ENCODE measurements around the gene XAF1.
A peak's percentile ranks its signal among the peaks of the same experiment; 100 is the strongest.
"Not testable (repeated sequence)": the region's sequence is repeated elsewhere in the genome, so short reads cannot be mapped to it uniquely, and the experiment has no call there.

Gene XAF1
- 30.4 to 45.0 reads per million in 2 experiments for total RNA-seq

GRCh38 chr17:6755731-6756184 lies at the start of gene XAF1:
Gene XAF1, plus strand, starts transcription at chr17:6756046. Its CDS starts 33 bp downstream, at chr17:6756079.
- peak; percentile 13 for DNase-seq (ENCODE audit: low read depth)

- DNase-seq (ENCODE audit: low read depth), result no peak
These were observed 49.3 kb upstream of the XAF1 start for GRCh38 chr17:6706499-6706898.

GRCh38 chr17:6706996-6707395 lies 48.9 kb upstream of the XAF1 start:
- no peak for DNase-seq (ENCODE audit: low read depth)

DNA sequence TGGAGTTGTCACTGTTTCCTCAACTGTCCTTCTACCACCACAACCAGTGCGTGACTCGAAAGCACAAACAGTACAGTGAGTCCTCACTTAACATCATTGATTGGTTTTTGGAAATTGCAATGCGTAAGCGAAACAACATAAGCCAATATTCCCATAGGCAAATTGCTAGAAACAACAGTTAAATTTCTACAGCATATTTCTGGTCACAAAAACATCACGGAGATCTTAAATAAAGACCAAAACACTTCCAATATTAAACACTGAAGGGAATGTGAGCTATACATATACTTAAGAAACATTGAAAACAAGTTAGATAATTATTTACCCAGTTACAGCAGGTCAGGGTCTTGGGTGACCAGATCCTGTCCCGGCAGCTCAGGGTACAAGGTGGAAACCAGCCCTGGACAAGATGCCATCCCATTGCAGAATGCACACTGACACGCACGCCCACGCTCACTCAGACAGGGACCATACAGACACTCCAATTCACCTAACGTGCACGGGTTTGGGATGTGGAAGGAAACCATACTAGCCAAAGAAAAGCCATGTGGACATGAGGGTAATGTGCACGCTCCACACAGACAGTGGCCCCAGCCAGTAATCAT lies 47.4 kb upstream of the XAF1 start:
- DNase-seq (ENCODE audit: low read depth), result no peak

DNA sequence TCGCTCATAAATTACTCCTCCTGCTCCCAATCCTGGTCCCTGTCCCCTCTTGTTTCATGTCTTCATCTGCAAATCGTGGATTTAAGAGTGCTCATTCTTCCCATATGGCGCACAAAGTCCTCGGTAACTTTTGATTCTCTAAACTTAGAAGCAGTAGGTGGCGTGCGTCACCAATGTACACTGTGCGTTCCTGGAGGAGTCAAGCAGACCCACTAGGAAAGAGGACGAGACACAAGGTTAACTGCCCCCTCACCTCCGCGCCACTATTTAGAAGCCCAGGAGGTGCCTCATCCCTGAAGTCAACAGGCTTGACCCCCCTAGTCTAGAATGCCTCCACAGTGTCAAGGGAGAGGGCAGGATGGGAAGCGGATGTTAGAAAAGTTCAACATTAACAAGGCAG lies 45.5 kb upstream of the XAF1 start:
- DNase-seq (ENCODE audit: low read depth), result no peak

DNA sequence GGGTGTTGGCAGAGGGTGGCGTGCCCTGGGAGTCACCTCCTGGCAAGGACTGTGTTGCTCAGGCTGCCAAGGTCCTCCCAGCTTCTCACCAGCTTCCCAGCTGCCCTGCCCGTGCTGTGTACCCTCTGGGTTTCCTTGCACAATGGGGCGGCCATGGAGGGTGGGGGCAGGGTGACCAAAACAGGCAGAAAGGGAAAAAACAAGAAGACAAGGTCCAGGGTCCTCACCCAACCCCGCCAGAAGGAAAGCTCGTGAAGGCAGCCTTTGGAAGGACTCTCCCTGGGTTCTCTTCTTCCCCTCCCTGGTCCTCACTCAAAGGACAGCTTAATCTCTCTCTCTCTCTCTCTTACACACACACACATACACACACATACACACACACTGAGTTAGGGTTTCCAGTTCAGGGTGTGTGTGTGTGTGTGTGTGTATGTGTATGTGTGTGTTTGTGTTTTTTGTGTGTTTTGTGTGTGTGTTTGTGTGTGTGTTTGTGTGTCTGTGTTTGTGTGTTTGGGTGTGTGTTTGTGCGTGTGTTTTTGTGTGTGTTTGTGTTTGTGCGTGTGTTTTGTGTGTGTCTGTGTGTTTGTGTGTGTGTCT lies 44.7 kb upstream of the XAF1 start:
- no peak for DNase-seq (ENCODE audit: low read depth)

- DNase-seq (ENCODE audit: low read depth), result no peak
These were observed 44.2 kb upstream of the XAF1 start for GRCh38 chr17:6711681-6712057.

DNA sequence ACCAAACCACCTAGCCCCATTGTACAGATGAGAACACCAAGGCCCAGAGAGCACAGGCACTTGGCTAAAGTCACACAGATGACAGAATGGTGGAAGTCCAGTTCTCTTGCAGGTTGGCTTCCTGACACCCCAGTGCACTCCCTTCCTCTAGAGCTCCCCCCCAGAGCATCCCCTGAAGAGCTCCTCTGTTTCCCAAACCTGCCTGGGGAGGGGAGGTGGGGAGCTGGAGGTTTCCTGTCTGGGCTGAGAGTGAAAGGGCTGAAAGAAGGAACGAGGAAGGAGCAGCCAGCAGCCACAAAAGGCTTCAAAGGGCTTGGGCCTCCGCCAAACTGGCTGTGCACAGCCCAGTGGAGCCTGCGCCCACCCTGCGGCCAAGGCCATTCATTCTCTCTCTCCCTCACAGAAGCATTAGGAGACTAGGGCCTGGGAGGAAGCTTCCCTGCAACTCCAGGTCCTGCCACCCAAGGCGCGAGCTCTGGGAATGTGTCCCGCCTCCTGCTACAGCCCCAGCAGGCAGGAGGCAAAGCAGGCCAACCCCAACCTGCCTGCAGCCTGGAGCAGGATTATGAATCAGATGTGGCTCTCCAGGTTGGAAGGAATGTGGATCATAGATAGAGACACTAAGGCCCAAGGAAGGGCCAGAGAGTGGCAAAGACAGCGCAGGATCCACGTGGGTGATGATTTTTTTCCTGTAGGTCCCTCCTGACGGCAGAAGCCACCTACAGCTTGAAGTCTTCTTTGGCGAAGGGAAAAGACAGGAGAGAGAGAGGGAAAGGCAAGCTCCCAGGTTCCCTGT lies 43.6 kb upstream of the XAF1 start:
- DNase-seq (ENCODE audit: low read depth), result no peak

DNA sequence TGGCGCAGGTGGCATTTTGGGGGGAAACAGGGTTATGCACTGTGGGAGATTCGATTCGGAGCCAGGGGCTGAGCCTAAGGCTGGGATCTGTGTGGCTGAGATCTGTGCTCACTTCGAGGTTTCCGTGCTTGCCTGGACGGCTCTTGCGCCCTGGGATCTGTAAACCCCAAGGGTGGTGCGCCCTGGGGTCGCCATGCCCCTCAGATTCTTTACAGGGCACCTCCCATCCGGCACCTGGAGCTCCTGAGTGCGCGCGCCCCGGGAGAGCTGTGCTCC lies 43.1 kb upstream of the XAF1 start:
- no peak for DNase-seq (ENCODE audit: low read depth)

GRCh38 chr17:6713130-6713917 lies 42.5 kb upstream of the XAF1 start, which contains the start of gene SLC13A5:
Gene SLC13A5, minus strand, starts transcription at chr17:6713369. Its CDS starts 36 bp downstream, at chr17:6713333.
- no peak for DNase-seq (ENCODE audit: low read depth)

GRCh38 chr17:6713918-6714271 lies 42.0 kb upstream of the XAF1 start:
- DNase-seq (ENCODE audit: low read depth), result no peak

DNA sequence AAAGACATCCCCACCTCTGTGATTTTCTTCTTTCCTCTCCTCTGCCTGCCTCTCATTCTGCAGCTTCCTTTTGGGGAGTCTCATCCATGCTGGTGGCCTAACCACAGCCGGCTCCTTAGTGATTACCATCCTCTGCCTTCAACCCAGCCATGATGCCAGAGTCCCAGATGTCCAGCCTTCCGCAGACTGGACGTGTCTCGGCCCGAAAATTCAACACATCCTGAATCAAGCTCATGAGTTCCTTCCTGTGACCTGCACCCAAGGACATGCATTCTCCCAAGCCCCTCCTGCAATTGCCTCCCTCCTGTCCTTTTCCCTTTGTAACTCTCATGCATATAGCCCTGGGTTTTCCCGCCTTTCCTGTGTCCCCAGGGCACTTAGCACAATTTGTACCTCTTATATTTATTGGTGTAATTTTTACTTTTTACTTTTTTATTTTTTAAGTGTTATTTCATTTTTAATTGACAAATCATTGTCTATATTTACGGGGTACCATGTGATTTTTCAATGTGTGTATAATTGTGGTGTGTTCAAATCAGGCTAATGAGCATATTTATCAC lies 41.5 kb upstream of the XAF1 start:
- no peak for DNase-seq (ENCODE audit: low read depth)

DNA sequence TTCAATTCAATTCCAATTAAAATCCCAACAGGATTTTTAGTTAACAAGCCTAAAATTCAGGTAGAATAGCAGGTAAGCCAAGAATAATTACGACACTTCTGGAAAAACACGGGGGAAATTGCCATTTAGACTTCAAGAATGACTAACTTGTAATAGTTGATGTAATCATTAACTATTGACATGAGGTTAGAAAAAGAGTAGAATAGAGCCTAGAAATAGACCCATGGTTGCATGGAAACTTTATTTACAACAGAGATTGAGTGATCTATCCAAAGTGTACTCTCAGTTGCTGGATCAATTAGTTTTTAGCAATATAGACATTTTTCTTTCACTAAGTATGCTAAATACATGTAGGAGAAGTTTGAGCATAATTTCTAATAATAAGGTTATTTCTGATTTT lies 39.1 kb upstream of the XAF1 start:
- DNase-seq (ENCODE audit: low read depth), result no peak

- DNase-seq (ENCODE audit: low read depth), result no peak
These were observed 34.1 kb upstream of the XAF1 start for GRCh38 chr17:6721744-6722143.

DNA sequence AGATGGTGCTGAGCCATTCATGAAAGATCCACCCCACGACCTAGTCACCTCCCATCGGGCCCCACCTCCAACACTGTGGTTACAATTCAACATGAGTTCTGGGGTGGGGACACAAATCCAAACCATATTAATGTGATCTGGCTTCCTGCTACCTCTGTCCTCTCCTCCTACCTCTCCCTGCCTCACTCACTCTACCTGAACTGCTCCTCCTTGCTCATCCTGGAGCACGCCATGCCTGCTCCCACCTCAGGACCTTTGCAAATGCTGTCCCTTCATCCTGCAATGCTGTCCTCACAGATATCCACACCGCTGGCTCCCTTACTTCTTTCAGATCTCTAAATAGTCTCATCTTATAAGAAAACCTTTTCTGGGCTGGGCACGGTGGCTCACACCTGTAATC lies 31.8 kb upstream of the XAF1 start:
- DNase-seq (ENCODE audit: low read depth), result no peak

GRCh38 chr17:6729531-6729930 lies 26.3 kb upstream of the XAF1 start:
- no peak for DNase-seq (ENCODE audit: low read depth)

GRCh38 chr17:6746665-6747064 lies 9.2 kb upstream of the XAF1 start:
- DNase-seq (ENCODE audit: low read depth), result not testable (repeated sequence)

DNA sequence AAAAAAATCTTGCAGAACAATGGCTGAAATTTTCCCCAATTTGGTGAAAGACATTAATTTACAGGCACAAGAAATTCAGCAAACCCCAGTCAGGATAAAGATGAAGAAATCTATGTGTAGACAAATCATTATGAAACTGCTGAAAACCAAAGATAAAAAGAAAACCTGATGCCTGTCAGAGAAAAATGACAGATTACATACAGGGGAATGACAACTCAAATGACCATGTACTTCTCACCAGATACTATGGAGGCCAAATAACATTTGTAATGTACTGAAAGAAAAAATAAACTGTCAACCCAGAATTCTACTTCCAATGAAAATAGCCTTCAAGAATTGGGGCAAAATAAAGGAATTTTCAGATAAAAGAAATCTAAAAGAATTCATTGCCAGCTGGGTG lies 7.2 kb upstream of the XAF1 start:
- DNase-seq (ENCODE audit: low read depth), result no peak

DNA sequence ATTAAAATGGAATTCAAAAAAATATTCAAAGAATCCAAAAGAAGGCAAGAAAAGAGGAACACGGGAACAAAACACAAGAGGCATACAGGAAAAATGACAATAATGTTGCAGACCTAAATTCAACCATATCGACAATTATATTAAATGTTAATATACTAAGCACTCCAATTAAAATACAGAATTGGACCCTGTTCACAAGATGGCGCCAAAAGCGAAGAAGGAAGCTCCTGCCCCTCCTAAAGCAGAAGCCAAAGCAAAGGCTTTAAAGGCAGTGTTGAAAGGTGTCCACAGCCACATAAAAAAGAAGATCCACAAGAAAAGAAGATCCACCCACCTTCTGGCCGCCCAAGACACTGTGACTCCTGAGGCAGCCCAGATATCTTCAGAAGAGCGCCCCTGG lies 6.3 kb upstream of the XAF1 start:
- no peak for DNase-seq (ENCODE audit: low read depth)

DNA sequence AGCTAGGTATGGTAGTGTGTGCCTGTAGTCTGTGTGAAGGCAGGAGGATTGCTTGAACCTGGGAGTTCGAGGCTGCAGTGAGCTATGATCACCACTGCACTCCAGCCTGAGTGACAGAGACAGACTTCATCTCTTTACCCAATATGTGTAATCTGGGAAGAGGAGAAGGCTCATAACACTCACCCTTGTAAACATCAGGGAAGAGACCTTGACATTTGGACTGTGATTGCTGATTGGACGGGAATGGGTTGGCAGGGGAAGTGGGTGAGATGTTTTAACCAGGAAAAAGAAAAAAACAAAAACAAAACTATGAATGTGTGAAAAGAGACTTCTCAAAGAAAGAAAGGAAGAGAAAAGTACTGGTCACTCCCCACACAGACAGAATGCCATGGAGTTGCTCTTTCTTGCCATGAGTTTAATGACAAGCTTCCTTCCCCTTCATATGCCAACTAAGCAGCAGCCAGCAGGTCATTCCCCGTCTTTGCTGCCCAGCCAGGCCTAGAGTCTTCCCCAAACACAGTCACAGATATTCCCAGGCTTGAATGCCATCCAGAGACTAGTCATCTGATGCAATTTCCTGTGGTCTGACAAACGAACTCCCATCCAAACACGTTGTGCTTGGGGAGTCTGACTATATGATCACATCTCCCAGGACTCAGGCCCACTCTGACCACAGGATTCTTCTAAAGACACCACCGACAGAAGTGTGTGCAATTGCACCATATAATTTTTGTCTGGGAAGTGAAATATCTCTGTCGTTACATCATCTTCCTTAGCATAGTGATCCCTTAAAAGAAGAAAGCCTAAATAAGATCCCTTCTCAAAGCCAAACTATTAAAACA lies 3.6 kb upstream of the XAF1 start:
- DNase-seq (ENCODE audit: low read depth), result no peak

DNA sequence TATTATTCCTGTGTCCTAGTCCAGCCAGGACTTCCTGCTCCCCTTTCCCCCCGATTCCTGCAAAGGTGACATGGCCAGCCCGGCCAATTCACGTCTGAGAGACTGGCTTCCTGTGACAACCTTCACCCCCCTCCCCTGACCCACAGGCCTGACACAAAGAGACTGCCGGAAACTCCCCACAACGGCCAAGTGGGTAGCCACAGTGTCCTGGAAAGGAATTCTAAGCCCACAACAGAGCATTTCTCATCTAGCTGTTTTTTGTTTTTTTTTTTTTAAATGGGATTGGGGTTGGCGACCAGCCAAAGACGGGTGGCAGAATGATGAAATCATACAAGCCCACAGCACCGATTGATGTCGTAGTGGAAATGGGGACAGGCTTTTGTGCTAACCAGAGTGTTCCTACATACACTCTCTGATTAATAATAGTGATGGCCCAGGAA lies 2.8 kb upstream of the XAF1 start:
- no peak for DNase-seq (ENCODE audit: low read depth)
